Liver (tissue), 9 donors: ENCODE data around the gene DYSF. TPM values are rescaled to one million over a fixed set of nuclear protein-coding genes. Genes with fewer than 3 reads are reported as not detected.

ENCODE experiments used
- DNase-seq: peaks from one replicate; pipeline ENCODE4 v3.0.0-alpha.2; 2017; ENCODE audit warnings: low spot score
- H3K27ac ChIP-seq, 2 donors: one replicate each; pipeline ENCODE4 v1.7.0; 2013; ENCODE audit warnings: inconsistent platforms in 2 of 2, low read length in 2 of 2, control low read depth in 1 of 2, low read depth in 1 of 2, mild to moderate bottlenecking in 1 of 2
- H3K27me3 ChIP-seq, 4 donors: one replicate each; pipeline versions ENCODE4 v1.6.1 to v1.7.0; 2013; ENCODE audit warnings: low read length in 3 of 4, inconsistent platforms in 1 of 4, mild to moderate bottlenecking in 1 of 4, moderate library complexity in 1 of 4; ENCODE audit not compliant: control insufficient read depth in 4 of 4, insufficient read depth in 4 of 4
- H3K36me3 ChIP-seq, 4 donors: one replicate each; pipeline versions ENCODE4 v1.6.1 to v1.7.0; 2013; ENCODE audit warnings: low read length in 3 of 4, mild to moderate bottlenecking in 3 of 4, low read depth in 1 of 4, moderate library complexity in 1 of 4; ENCODE audit not compliant: control insufficient read depth in 4 of 4, insufficient read depth in 3 of 4
- H3K4me1 ChIP-seq, 4 donors: one replicate each; pipeline versions ENCODE4 v1.6.1 to v1.7.0; 2013; ENCODE audit warnings: low read length in 3 of 4, mild to moderate bottlenecking in 3 of 4, moderate library complexity in 1 of 4; ENCODE audit not compliant: control insufficient read depth in 4 of 4, insufficient read depth in 4 of 4
- H3K4me3 ChIP-seq, 3 donors: one replicate each; pipeline versions ENCODE4 v1.6.1 to v1.7.0; 2013; ENCODE audit warnings: low read length in 3 of 3, control low read depth in 1 of 3, low read depth in 1 of 3, mild to moderate bottlenecking in 1 of 3
- H3K9ac ChIP-seq, 2 donors: one replicate each; pipeline ENCODE4 v1.7.0; 2013; ENCODE audit warnings: low read length in 2 of 2, mild to moderate bottlenecking in 2 of 2, moderate library complexity in 2 of 2, control low read depth in 1 of 2, low read depth in 1 of 2
- H3K9me3 ChIP-seq, 4 donors: one replicate each; pipeline versions ENCODE4 v1.6.1 to v1.7.0; 2013; ENCODE audit warnings: low read length in 3 of 4; ENCODE audit not compliant: control insufficient read depth in 4 of 4
- EGR1 ChIP-seq, 2 donors: IDR thresholded peaks; 2 replicates each; pipeline ENCODE4 v1.6.1; 2016 to 2018; ENCODE audit warnings: antibody characterized with exemption in 2 of 2, low read depth in 2 of 2
- FOXA1 ChIP-seq: IDR thresholded peaks from 2 replicates; pipeline ENCODE4 v1.6.1; 2016; ENCODE audit warnings: antibody characterized with exemption
- FOXA2 ChIP-seq: IDR thresholded peaks from 2 replicates; pipeline ENCODE4 v1.6.1; 2016; ENCODE audit warnings: antibody characterized with exemption
- GABPA ChIP-seq, 2 donors: IDR thresholded peaks in 1 of 2; conservative IDR thresholded peaks in 1 of 2; 2 replicates each; pipeline ENCODE4 v1.6.1; 2016; ENCODE audit warnings: antibody characterized with exemption in 2 of 2, mild to moderate bottlenecking in 1 of 2, moderate library complexity in 1 of 2
- HNF4A ChIP-seq, 2 donors: conservative IDR thresholded peaks; 2 replicates each; pipeline ENCODE4 v1.6.1; 2016; ENCODE audit warnings: antibody characterized with exemption in 2 of 2, mild to moderate bottlenecking in 2 of 2
- HNF4G ChIP-seq: IDR thresholded peaks from 2 replicates; pipeline ENCODE4 v1.6.1; 2016; ENCODE audit warnings: antibody characterized with exemption
- JUND ChIP-seq, 2 donors: IDR thresholded peaks; 2 replicates each; pipeline ENCODE4 v1.6.1; 2016; ENCODE audit warnings: antibody characterized with exemption in 2 of 2
- NR2F2 ChIP-seq: IDR thresholded peaks from 2 replicates; pipeline ENCODE4 v1.6.1; 2016; ENCODE audit warnings: antibody characterized with exemption
- RAD21 ChIP-seq, 2 donors: IDR thresholded peaks; 2 replicates each; pipeline ENCODE4 v1.6.1; 2016; ENCODE audit warnings: antibody characterized with exemption in 2 of 2, mild to moderate bottlenecking in 2 of 2
- RXRA ChIP-seq, 2 donors: IDR thresholded peaks; 2 replicates each; pipeline ENCODE4 v1.6.1; 2017 to 2018; ENCODE audit warnings: antibody characterized with exemption in 2 of 2, mild to moderate bottlenecking in 1 of 2
- SP1 ChIP-seq: IDR thresholded peaks from 2 replicates; pipeline ENCODE4 v1.6.1; 2018; ENCODE audit warnings: antibody characterized with exemption, mild to moderate bottlenecking
- TAF1 ChIP-seq: conservative IDR thresholded peaks from 2 replicates; pipeline ENCODE4 v1.6.1; 2016; ENCODE audit warnings: antibody characterized with exemption, mild to moderate bottlenecking
- YY1 ChIP-seq: IDR thresholded peaks from 2 replicates; pipeline ENCODE4 v1.6.1; 2016; ENCODE audit warnings: antibody characterized with exemption, mild to moderate bottlenecking
- WGBS: extraction: QIAGEN DNeasy Blood & Tissue Kit; methylation state at CpG from one replicate; pipeline ENCODE4 v1.1.7; 2013; 5-methylcytosine and 5-hydroxymethylcytosine counted together
- polyA plus RNA-seq, 2 donors: library from polyadenylated mRNA; stranded (reverse) in 1 of 2; unstranded in 1 of 2; fragments of 200-250 nt in 1 of 2; fragments of >200 nt in 1 of 2; fragmentation: Nextera tagmentation in 1 of 2; extraction: Ambion mirVana in 1 of 2; gene quantifications; one replicate each; pipeline versions ENCODE4 v1.2.1 to v1.2.3, GENCODE V29; 2013 to 2015
- total RNA-seq, 2 donors: library from RNA; depleted of rRNA; stranded (reverse); fragments of >200 nt; gene quantifications; one replicate each; pipeline ENCODE4 v1.2.3, GENCODE V29; 2014
- TF ChIP-seq, protein P1 (sequence below): IDR thresholded peaks from 2 replicates; pipeline ENCODE4 v1.6.1; 2016; ENCODE audit warnings: antibody characterized with exemption
- TF ChIP-seq, protein P2 (sequence below): IDR thresholded peaks from 2 replicates; pipeline ENCODE4 v1.6.1; 2016; ENCODE audit warnings: antibody characterized with exemption
- TF ChIP-seq, protein P3 (sequence below): fragments of 150-350 bp; IDR thresholded peaks from 2 replicates; pipeline ENCODE4 v1.5.1; 2017; ENCODE audit warnings: improper control_type of control experiment, low read depth, low read length; ENCODE audit not compliant: missing input control
- TF ChIP-seq, protein P4 (sequence below): IDR thresholded peaks from 2 replicates; pipeline ENCODE4 v1.6.1; 2016; ENCODE audit warnings: antibody characterized with exemption, mild to moderate bottlenecking
- TF ChIP-seq, protein P5 (sequence below): IDR thresholded peaks from 2 replicates; pipeline ENCODE4 v1.6.1; 2016; ENCODE audit warnings: antibody characterized with exemption
- donor health status: healthy.
- donor health status: healthy.
- donor health status: healthy.
- donor health status: healthy.
- donor health status: healthy.

DYSF gene
- total and polyA plus RNA-seq, 4 donors = 8.5 to 20.8 (median 13.6) TPM

DNA sequence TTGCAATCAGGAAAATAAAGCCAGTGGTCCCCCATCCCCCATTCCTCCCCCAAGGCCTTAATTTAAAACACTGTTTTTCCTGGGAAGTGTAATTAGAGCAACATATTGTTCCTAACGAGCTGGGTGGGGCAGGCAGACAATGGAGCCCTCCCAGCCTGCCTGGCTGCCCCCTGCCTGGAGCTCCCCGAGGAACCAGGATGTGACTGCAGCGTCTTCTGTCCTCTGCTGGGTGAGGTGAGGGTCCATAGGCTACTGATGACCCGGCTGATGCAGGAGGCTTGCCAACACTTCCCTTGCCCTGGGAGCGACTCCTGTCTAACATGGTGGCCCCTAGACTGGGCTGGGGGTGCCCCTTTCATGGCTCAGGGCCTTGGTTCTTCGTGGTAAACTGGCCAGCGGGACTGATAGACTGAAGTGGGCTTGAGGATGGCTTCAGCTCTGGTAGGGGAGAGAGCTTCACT is 152.4 kb downstream of the DYSF start:
- Histone ChIP-seq H3K9ac (no peak overlapping the region), H3K4me1 (no peaks in the 10 kb centered on the region), H3K9me3 (no peaks in the 10 kb centered on the region), H3K4me3 (no peak overlapping the region), H3K36me3 (peaks cover 0 to 9% (median under 1%) of the 10 kb centered on the region in 4 donors), H3K27ac (no peak overlapping the region), H3K27me3 (no peaks in the 10 kb centered on the region)
- WGBS = 85% methylated on average over 7 of the region's 7 CpGs
- TF ChIP-seq RXRA (IDR thresholded peaks at IDR 0.05) (no peak), YY1 (no peak), NR2F2 (no peak), HNF4A (conservative IDR thresholded peaks at IDR 0.05) (no peak), JUND (IDR thresholded peaks at IDR 0.05) (no peak), TAF1 (no peak), GABPA (IDR thresholded peaks at IDR 0.05 in 1 of 2, conservative IDR thresholded peaks at IDR 0.05 in 1 of 2) (no peak), SP1 (no peak), FOXA2 (no peak), FOXA1 (no peak), HNF4G (no peak), EGR1 (IDR thresholded peaks at IDR 0.05; ENCODE audit: low read depth in 2 of 2) (no peak), RAD21 (IDR thresholded peaks at IDR 0.05) (no peak)
- TF ChIP-seq, protein P1, sequence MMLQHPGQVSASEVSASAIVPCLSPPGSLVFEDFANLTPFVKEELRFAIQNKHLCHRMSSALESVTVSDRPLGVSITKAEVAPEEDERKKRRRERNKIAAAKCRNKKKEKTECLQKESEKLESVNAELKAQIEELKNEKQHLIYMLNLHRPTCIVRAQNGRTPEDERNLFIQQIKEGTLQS = no peak
- TF ChIP-seq, protein P2, sequence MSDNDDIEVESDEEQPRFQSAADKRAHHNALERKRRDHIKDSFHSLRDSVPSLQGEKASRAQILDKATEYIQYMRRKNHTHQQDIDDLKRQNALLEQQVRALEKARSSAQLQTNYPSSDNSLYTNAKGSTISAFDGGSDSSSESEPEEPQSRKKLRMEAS = no peak
- TF ChIP-seq, protein P3, sequence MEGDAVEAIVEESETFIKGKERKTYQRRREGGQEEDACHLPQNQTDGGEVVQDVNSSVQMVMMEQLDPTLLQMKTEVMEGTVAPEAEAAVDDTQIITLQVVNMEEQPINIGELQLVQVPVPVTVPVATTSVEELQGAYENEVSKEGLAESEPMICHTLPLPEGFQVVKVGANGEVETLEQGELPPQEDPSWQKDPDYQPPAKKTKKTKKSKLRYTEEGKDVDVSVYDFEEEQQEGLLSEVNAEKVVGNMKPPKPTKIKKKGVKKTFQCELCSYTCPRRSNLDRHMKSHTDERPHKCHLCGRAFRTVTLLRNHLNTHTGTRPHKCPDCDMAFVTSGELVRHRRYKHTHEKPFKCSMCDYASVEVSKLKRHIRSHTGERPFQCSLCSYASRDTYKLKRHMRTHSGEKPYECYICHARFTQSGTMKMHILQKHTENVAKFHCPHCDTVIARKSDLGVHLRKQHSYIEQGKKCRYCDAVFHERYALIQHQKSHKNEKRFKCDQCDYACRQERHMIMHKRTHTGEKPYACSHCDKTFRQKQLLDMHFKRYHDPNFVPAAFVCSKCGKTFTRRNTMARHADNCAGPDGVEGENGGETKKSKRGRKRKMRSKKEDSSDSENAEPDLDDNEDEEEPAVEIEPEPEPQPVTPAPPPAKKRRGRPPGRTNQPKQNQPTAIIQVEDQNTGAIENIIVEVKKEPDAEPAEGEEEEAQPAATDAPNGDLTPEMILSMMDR = no peak
- TF ChIP-seq, protein P4, sequence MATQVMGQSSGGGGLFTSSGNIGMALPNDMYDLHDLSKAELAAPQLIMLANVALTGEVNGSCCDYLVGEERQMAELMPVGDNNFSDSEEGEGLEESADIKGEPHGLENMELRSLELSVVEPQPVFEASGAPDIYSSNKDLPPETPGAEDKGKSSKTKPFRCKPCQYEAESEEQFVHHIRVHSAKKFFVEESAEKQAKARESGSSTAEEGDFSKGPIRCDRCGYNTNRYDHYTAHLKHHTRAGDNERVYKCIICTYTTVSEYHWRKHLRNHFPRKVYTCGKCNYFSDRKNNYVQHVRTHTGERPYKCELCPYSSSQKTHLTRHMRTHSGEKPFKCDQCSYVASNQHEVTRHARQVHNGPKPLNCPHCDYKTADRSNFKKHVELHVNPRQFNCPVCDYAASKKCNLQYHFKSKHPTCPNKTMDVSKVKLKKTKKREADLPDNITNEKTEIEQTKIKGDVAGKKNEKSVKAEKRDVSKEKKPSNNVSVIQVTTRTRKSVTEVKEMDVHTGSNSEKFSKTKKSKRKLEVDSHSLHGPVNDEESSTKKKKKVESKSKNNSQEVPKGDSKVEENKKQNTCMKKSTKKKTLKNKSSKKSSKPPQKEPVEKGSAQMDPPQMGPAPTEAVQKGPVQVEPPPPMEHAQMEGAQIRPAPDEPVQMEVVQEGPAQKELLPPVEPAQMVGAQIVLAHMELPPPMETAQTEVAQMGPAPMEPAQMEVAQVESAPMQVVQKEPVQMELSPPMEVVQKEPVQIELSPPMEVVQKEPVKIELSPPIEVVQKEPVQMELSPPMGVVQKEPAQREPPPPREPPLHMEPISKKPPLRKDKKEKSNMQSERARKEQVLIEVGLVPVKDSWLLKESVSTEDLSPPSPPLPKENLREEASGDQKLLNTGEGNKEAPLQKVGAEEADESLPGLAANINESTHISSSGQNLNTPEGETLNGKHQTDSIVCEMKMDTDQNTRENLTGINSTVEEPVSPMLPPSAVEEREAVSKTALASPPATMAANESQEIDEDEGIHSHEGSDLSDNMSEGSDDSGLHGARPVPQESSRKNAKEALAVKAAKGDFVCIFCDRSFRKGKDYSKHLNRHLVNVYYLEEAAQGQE = no peak
- TF ChIP-seq, protein P5, sequence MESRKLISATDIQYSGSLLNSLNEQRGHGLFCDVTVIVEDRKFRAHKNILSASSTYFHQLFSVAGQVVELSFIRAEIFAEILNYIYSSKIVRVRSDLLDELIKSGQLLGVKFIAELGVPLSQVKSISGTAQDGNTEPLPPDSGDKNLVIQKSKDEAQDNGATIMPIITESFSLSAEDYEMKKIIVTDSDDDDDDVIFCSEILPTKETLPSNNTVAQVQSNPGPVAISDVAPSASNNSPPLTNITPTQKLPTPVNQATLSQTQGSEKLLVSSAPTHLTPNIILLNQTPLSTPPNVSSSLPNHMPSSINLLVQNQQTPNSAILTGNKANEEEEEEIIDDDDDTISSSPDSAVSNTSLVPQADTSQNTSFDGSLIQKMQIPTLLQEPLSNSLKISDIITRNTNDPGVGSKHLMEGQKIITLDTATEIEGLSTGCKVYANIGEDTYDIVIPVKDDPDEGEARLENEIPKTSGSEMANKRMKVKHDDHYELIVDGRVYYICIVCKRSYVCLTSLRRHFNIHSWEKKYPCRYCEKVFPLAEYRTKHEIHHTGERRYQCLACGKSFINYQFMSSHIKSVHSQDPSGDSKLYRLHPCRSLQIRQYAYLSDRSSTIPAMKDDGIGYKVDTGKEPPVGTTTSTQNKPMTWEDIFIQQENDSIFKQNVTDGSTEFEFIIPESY = no peak
- DNase-seq = no peak
